ENCODE measurements around the gene STK24.

Gene STK24

GRCh38 chr13:98508280-98508679 lies 68.6 kb downstream of the STK24 start:
- DNase-seq: peak; percentile 82

GRCh38 chr13:98507282-98507797 lies 69.6 kb downstream of the STK24 start:
- peak; percentile 55 for DNase-seq

- no peak for DNase-seq
These were observed 70.1 kb downstream of the STK24 start for GRCh38 chr13:98506728-98507230.

- no peak for DNase-seq
These were observed 70.6 kb downstream of the STK24 start for GRCh38 chr13:98506322-98506721.

- no peak for DNase-seq
These were observed 71.7 kb downstream of the STK24 start for GRCh38 chr13:98505217-98505616.

GRCh38 chr13:98504371-98504963 lies 72.4 kb downstream of the STK24 start:
- no peak for DNase-seq

GRCh38 chr13:98504029-98504351 lies 72.9 kb downstream of the STK24 start:
- DNase-seq: no peak

GRCh38 chr13:98503175-98504028 lies 73.5 kb downstream of the STK24 start:
- no peak for DNase-seq

GRCh38 chr13:98500963-98501421 lies 75.9 kb downstream of the STK24 start:
- no peak for DNase-seq

GRCh38 chr13:98496966-98497365 lies 79.9 kb downstream of the STK24 start:
- DNase-seq: no peak

GRCh38 chr13:98496479-98496791 lies 80.5 kb downstream of the STK24 start:
- DNase-seq: no peak

GRCh38 chr13:98495627-98496478 lies 81.1 kb downstream of the STK24 start:
- DNase-seq: no peak

GRCh38 chr13:98494769-98495168 lies 82.1 kb downstream of the STK24 start:
- DNase-seq: no peak

- no peak for DNase-seq
These were observed 83.7 kb downstream of the STK24 start for GRCh38 chr13:98493042-98493712.

- peak; percentile 79 for DNase-seq
These were observed 84.4 kb downstream of the STK24 start for GRCh38 chr13:98492335-98493041.

GRCh38 chr13:98490866-98491265 lies 86.0 kb downstream of the STK24 start:
- no peak for DNase-seq

- no peak for DNase-seq
These were observed 86.6 kb downstream of the STK24 start for GRCh38 chr13:98490195-98490836.

GRCh38 chr13:98489446-98490194 lies 87.3 kb downstream of the STK24 start:
- DNase-seq: no peak

- DNase-seq: no peak
These were observed 88.2 kb downstream of the STK24 start for GRCh38 chr13:98488736-98489135.

GRCh38 chr13:98487522-98487921 lies 89.4 kb downstream of the STK24 start:
- no peak for DNase-seq

- no peak for DNase-seq
These were observed 89.9 kb downstream of the STK24 start for GRCh38 chr13:98487016-98487415.
